IMR-90 (cell line): ENCODE results near the gene EFNA5. TPM values are rescaled to one million over a fixed set of nuclear protein-coding genes. Genes with fewer than 3 reads are reported as not detected.

Experiments used
- ATAC-seq: fragments of 200-7000 bp; cut with Tn5 transposase; 2 replicates; pipeline ENCODE4 v1.9.1; 2020; ENCODE audit warnings: low read depth, mild to moderate bottlenecking, moderate library complexity
- BruUV-seq: library from RNA; stranded (reverse); fragments of 400-500 nt; replicated peaks from 2 replicates; lab custom pipeline; 2021; lab: Mats Ljungman, UMichigan
- CTCF ChIA-PET: fragments of 300-600 bp; formaldehyde crosslinking; extraction: SDS; loops from one replicate; lab custom pipeline; 2021; ENCODE audit warnings: antibody characterized with exemption; lab: Yijun Ruan, JAX
- POLR2A ChIA-PET: fragments of 300-600 bp; sonication (Branson Sonifier 250); formaldehyde crosslinking; loops from one replicate; lab custom pipeline; 2022; ENCODE audit warnings: antibody characterized with exemption; ENCODE audit not compliant: unreplicated experiment; lab: Charles Lee
- DNase-seq: peaks from one replicate; pipeline ENCODE4 v3.0.0; 2013
- H2AFZ ChIP-seq: replicated peaks from 2 replicates; pipeline ENCODE3; 2013; ENCODE audit warnings: low read length, mild to moderate bottlenecking; ENCODE audit not compliant: poor library complexity
- H2AK5ac ChIP-seq: 2 replicates; pipeline ENCODE4 v1.6.1; 2013; ENCODE audit warnings: low read depth, low read length, inconsistent platforms
- H2AK9ac ChIP-seq: replicated peaks from 2 replicates; pipeline ENCODE3; 2013; ENCODE audit warnings: mild to moderate bottlenecking, low read depth, low read length, moderate library complexity; ENCODE audit not compliant: poor library complexity
- H2BK120ac ChIP-seq: 2 replicates; pipeline ENCODE4 v1.6.1; 2013; ENCODE audit warnings: low read depth, low read length, inconsistent platforms
- H2BK15ac ChIP-seq: 3 replicates; pipeline ENCODE4 v1.6.1; 2013; ENCODE audit warnings: low read depth, low read length, inconsistent platforms
- H2BK20ac ChIP-seq: 2 replicates; pipeline ENCODE4 v1.6.1; 2013; ENCODE audit warnings: low read depth, mild to moderate bottlenecking, inconsistent platforms, low read length, moderate library complexity
- H2BK5ac ChIP-seq: 2 replicates; pipeline ENCODE4 v1.6.1; 2013; ENCODE audit warnings: mild to moderate bottlenecking, low read depth, low read length, inconsistent platforms; ENCODE audit not compliant: poor library complexity, severe bottlenecking
- H3K14ac ChIP-seq: replicated peaks from 2 replicates; pipeline ENCODE4 v1.6.1; 2013; ENCODE audit warnings: low read depth, low read length, inconsistent platforms
- H3K18ac ChIP-seq: 2 replicates; pipeline ENCODE4 v1.6.1; 2013; ENCODE audit warnings: low read depth, low read length, control low read depth
- H3K23ac ChIP-seq: 2 replicates; pipeline ENCODE4 v1.6.1; 2013; ENCODE audit warnings: low read depth, low read length, inconsistent platforms
- H3K27ac ChIP-seq: 2 replicates; pipeline ENCODE4 v1.5.1; 2013; ENCODE audit warnings: mild to moderate bottlenecking, control low read depth, low read length; ENCODE audit not compliant: insufficient read depth
- H3K27me3 ChIP-seq: 2 replicates; pipeline ENCODE4 v1.6.1; 2013; ENCODE audit warnings: low read length; ENCODE audit not compliant: control insufficient read depth, insufficient read depth
- H3K36me3 ChIP-seq: 2 replicates; pipeline ENCODE4 v1.6.1; 2013; ENCODE audit warnings: low read length, mixed read lengths; ENCODE audit not compliant: control insufficient read depth, insufficient read depth
- H3K4ac ChIP-seq: 2 replicates; pipeline ENCODE4 v1.6.1; 2013; ENCODE audit warnings: low read depth, low read length, inconsistent platforms
- H3K4me1 ChIP-seq: 2 replicates; pipeline ENCODE4 v1.6.1; 2013; ENCODE audit warnings: low read length, mixed read lengths; ENCODE audit not compliant: control insufficient read depth, insufficient read depth
- H3K4me2 ChIP-seq: 2 replicates; pipeline ENCODE4 v1.6.1; 2013; ENCODE audit warnings: low read depth, mild to moderate bottlenecking, control low read depth, low read length, moderate library complexity
- H3K4me3 ChIP-seq: 2 replicates; pipeline ENCODE4 v1.5.1; 2013; ENCODE audit warnings: low read depth, mild to moderate bottlenecking, control low read depth, low read length, moderate library complexity; ENCODE audit not compliant: insufficient read depth
- H3K56ac ChIP-seq: 2 replicates; pipeline ENCODE4 v1.6.1; 2013; ENCODE audit warnings: low read length, inconsistent platforms; ENCODE audit not compliant: insufficient read depth; ENCODE audit errors: extremely low read depth
- H3K79me1 ChIP-seq, 2 experiments: 2 replicates each; pipeline ENCODE4 v1.6.1; 2013; ENCODE audit warnings: low read length in 2 of 2, inconsistent platforms in 1 of 2, low read depth in 1 of 2
- H3K9ac ChIP-seq: 2 replicates; pipeline ENCODE4 v1.6.1; 2013; ENCODE audit warnings: low read depth, low read length, control low read depth
- H3K9me1 ChIP-seq: 2 replicates; pipeline ENCODE4 v1.6.1; 2013; ENCODE audit warnings: low read length, inconsistent platforms; ENCODE audit not compliant: insufficient read depth
- H3K9me3 ChIP-seq: 2 replicates; pipeline ENCODE4 v1.6.1; 2013; ENCODE audit warnings: low read length; ENCODE audit not compliant: control insufficient read depth, insufficient read depth
- H4K20me1 ChIP-seq: 2 replicates; pipeline ENCODE4 v1.6.1; 2013; ENCODE audit warnings: low read length, inconsistent platforms; ENCODE audit not compliant: insufficient read depth
- H4K5ac ChIP-seq: 2 replicates; pipeline ENCODE4 v1.6.1; 2013; ENCODE audit warnings: mild to moderate bottlenecking, low read depth, low read length, control low read depth
- H4K8ac ChIP-seq, 2 experiments: 2 replicates each; pipeline ENCODE4 v1.6.1; 2013; ENCODE audit warnings: low read depth in 2 of 2, low read length in 2 of 2, control low read depth in 1 of 2, inconsistent platforms in 1 of 2
- H4K91ac ChIP-seq: 2 replicates; pipeline ENCODE4 v1.6.1; 2013; ENCODE audit warnings: low read depth, low read length, inconsistent platforms; ENCODE audit not compliant: insufficient read depth
- BHLHE40 ChIP-seq: fragments of 150-350 bp; IDR thresholded peaks from 2 replicates; pipeline ENCODE4 v1.6.1; 2016; ENCODE audit warnings: mild to moderate bottlenecking, low read depth, low read length
- CHD1 ChIP-seq: IDR thresholded peaks from 2 replicates; pipeline ENCODE4 v1.6.1; 2012; ENCODE audit warnings: low read depth, low read length, improper control_type of control experiment
- FOS ChIP-seq: fragments of 150-350 bp; IDR thresholded peaks from 2 replicates; pipeline ENCODE4 v1.6.1; 2016; ENCODE audit warnings: low read depth, low read length
- MAFK ChIP-seq: IDR thresholded peaks from 2 replicates; pipeline ENCODE4 v1.6.1; 2012; ENCODE audit warnings: low read depth, low read length, improper control_type of control experiment
- NFE2L2 ChIP-seq: fragments of 150-350 bp; IDR thresholded peaks from 2 replicates; pipeline ENCODE4 v1.6.1; 2016; ENCODE audit warnings: low read depth, mild to moderate bottlenecking, low read length
- RAD21 ChIP-seq: IDR thresholded peaks from 2 replicates; pipeline ENCODE4 v1.6.1; 2012; ENCODE audit warnings: low read length, improper control_type of control experiment
- RFX5 ChIP-seq: IDR thresholded peaks from 2 replicates; pipeline ENCODE4 v1.8.0; 2012; ENCODE audit warnings: low read depth, mild to moderate bottlenecking, low read length, moderate library complexity
- SMC3 ChIP-seq: fragments of 150-350 bp; IDR thresholded peaks from 2 replicates; pipeline ENCODE4 v1.6.1; 2016; ENCODE audit warnings: low read depth, mild to moderate bottlenecking, antibody characterized with exemption, low read length, moderate library complexity
- WGBS, 2 experiments: methylation state at CpG; one replicate each; pipeline versions ENCODE4 v1.1.5 to v1.1.7; 2013; ENCODE audit warnings: missing lambda C conversion rate in 2 of 2; ENCODE audit not compliant: insufficient read length in 1 of 2; ENCODE audit errors: extremely low coverage in 2 of 2; 5-methylcytosine and 5-hydroxymethylcytosine counted together
- dilution Hi-C: fragments of 300-500 bp; cut with HindIII; formaldehyde crosslinking; loops from one replicate; pipeline ENCODE4 v1.14.3; 2018; ENCODE audit warnings: low sequenced_read_pairs; ENCODE audit not compliant: unreplicated experiment
- in situ Hi-C: fragments of 300-500 bp; cut with MboI; formaldehyde crosslinking; loops from 3 replicates; pipeline ENCODE4 v1.14.3; 2019; ENCODE audit warnings: low sequenced_read_pairs, inconsistent platforms, mixed read lengths
- intact Hi-C: fragments of 100-400 bp; cut with micrococcal nuclease; formaldehyde crosslinking; loops from 2 replicates; pipeline ENCODE4 v1.10.0; 2022
- polyA plus RNA-seq, 3 experiments: library from polyadenylated mRNA; depleted of rRNA; stranded (reverse); fragments of >200 nt; gene quantifications; 2 replicates each; pipeline ENCODE4 v1.2.3, GENCODE V29; 2012; ENCODE audit warnings: low replicate concordance in 1 of 3
- total RNA-seq: library from RNA; depleted of rRNA; stranded (reverse); fragments of >200 nt; gene quantifications from 2 replicates; pipeline ENCODE4 v1.2.3, GENCODE V29; 2012

The EFNA5 gene
- total and polyA plus RNA-seq, 2 of the 4 experiments (the other 2 are of a cell fraction) = 1.5 to 1.6 TPM

DNA sequence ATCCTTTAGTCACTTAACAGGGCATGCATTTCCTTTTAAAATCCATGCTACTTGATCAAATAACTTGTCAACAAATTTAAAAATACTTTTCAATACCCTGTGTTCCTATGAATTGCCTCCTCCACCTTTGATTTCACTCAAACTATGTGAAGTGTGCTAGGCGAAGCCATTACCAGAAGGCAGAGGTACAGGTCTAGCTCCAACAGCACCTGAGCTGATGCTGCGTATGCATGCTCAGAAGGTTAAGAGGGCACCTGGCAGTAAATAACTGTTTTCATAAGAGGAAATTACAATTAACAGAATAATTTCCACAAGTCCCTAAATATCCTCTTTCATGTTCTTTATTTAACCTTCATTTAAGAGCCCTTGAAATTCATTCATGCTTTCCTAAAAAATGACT, 251.8 kb downstream of the EFNA5 start:
- intact Hi-C loops = no loop called here
- 0 out of 2 replicates have a peak, but pooled peaks cover 3% of the 10 kb centered on the region for H3K9me1 ChIP-seq
- no peak overlapping the region for H3K18ac ChIP-seq
- peaks cover 6% of the 10 kb centered on the region for H3K4me1 ChIP-seq
- H2AFZ ChIP-seq = no peak overlapping the region
- TF ChIP-seq SMC3 (no peak), MAFK (no peak), CHD1 (no peak), RFX5 (no peak), NFE2L2 (no peak), BHLHE40 (no peak), FOS (no peak), RAD21 (no peak)
- ChIA-PET CTCF (no interaction called here), POLR2A (no interaction called here)
- DNase-seq (no peak), ATAC-seq (no peak)
- no peak overlapping the region for H3K14ac ChIP-seq
- no peak overlapping the region for H2BK15ac ChIP-seq
- no peak overlapping the region for H2BK5ac ChIP-seq
- dilution Hi-C loops = no loop called here
- H3K9me3 ChIP-seq = no peaks in the 10 kb centered on the region
- H4K5ac ChIP-seq = no peak overlapping the region
- H3K56ac ChIP-seq = no peak overlapping the region
- no peak overlapping the region for H3K4me2 ChIP-seq
- no peak overlapping the region for H3K27ac ChIP-seq
- H3K4me3 ChIP-seq = no peak overlapping the region
- no peaks in the 10 kb centered on the region for H4K20me1 ChIP-seq
- H2AK5ac ChIP-seq = no peak overlapping the region
- H2AK9ac ChIP-seq = no peak overlapping the region
- H4K8ac ChIP-seq = no peak overlapping the region
- no peaks in the 10 kb centered on the region for H3K27me3 ChIP-seq
- no peak overlapping the region for H4K91ac ChIP-seq
- H2BK120ac ChIP-seq = no peak overlapping the region
- in situ Hi-C loops = no loop called here
- BruUV-seq = no TSS peak
- no CpG with 5 or more reads among the region's 2 CpGs for WGBS, 2 experiments
- no peak overlapping the region for H3K4ac ChIP-seq
- no peaks in the 10 kb centered on the region for H3K36me3 ChIP-seq
- no peak overlapping the region for H3K23ac ChIP-seq
- H3K79me1 ChIP-seq = no peaks in the 10 kb centered on the region
- H3K9ac ChIP-seq = no peak overlapping the region
- H2BK20ac ChIP-seq = no peak overlapping the region
